OCI-M2 (cell line): Measurements from ENCODE around the gene ACSF2.
"Not testable (repeated sequence)": the region's sequence is repeated elsewhere in the genome, so short reads cannot be mapped to it uniquely, and the experiment has no call there.

Experiments
- DNase-seq: peaks from one replicate; lab custom pipeline; 2025; ENCODE audit not compliant: unreplicated experiment; lab: John Stamatoyannopoulos, UW

Gene ACSF2

GRCh38 chr17:50425682-50426471 lies at the start of gene ACSF2:
TSS of gene ACSF2 (plus strand) at chr17:50426218. CDS start at chr17:50426262, 44 bp downstream.
- DNase-seq: no peak

GRCh38 chr17:50379351-50380132 lies 46.5 kb upstream of the ACSF2 start:
- DNase-seq: no peak

GRCh38 chr17:50380369-50381259 lies 45.4 kb upstream of the ACSF2 start:
- no peak for DNase-seq

GRCh38 chr17:50381260-50381815 lies 44.7 kb upstream of the ACSF2 start:
- no peak for DNase-seq

- no peak for DNase-seq
These were observed 44.1 kb upstream of the ACSF2 start for GRCh38 chr17:50381920-50382319.

GRCh38 chr17:50382931-50383330 lies 43.1 kb upstream of the ACSF2 start:
- DNase-seq: no peak

- DNase-seq: no peak
These were observed 39.5 kb upstream of the ACSF2 start for GRCh38 chr17:50386510-50386909.

- DNase-seq: no peak
These were observed 37.3 kb upstream of the ACSF2 start for GRCh38 chr17:50388728-50389127.

- DNase-seq: no peak
These were observed 36.5 kb upstream of the ACSF2 start for GRCh38 chr17:50389534-50389933.

- DNase-seq: no peak
These were observed 33.4 kb upstream of the ACSF2 start for GRCh38 chr17:50392621-50393020.

GRCh38 chr17:50393700-50394099 lies 32.3 kb upstream of the ACSF2 start:
- DNase-seq: no peak

GRCh38 chr17:50394711-50395110 lies 31.3 kb upstream of the ACSF2 start:
- no peak for DNase-seq

- DNase-seq: no peak
These were observed 29.5 kb upstream of the ACSF2 start for GRCh38 chr17:50396261-50397110.

- DNase-seq: no peak
These were observed 28.7 kb upstream of the ACSF2 start, which contains the start of gene LRRC59 for GRCh38 chr17:50397111-50397918. TSS of gene LRRC59 (minus strand) at chr17:50397523. CDS start at chr17:50397317, 206 bp downstream.

GRCh38 chr17:50397919-50398285 lies 28.1 kb upstream of the ACSF2 start:
- no peak for DNase-seq

GRCh38 chr17:50398672-50399071 lies 27.3 kb upstream of the ACSF2 start:
- DNase-seq: not testable (repeated sequence)

- not testable (repeated sequence) for DNase-seq
These were observed 26.4 kb upstream of the ACSF2 start for GRCh38 chr17:50399591-50399990.

GRCh38 chr17:50405351-50405750 lies 20.7 kb upstream of the ACSF2 start:
- not testable (repeated sequence) for DNase-seq

GRCh38 chr17:50406578-50406977 lies 19.4 kb upstream of the ACSF2 start:
- no peak for DNase-seq
